ENCODE data around the gene NTNG2. TPM values are rescaled to one million over a fixed set of nuclear protein-coding genes. Genes with fewer than 3 reads are reported as not detected.

Gene NTNG2
- total RNA-seq, 1 experiment from 2014 or later = 6.0 TPM

DNA sequence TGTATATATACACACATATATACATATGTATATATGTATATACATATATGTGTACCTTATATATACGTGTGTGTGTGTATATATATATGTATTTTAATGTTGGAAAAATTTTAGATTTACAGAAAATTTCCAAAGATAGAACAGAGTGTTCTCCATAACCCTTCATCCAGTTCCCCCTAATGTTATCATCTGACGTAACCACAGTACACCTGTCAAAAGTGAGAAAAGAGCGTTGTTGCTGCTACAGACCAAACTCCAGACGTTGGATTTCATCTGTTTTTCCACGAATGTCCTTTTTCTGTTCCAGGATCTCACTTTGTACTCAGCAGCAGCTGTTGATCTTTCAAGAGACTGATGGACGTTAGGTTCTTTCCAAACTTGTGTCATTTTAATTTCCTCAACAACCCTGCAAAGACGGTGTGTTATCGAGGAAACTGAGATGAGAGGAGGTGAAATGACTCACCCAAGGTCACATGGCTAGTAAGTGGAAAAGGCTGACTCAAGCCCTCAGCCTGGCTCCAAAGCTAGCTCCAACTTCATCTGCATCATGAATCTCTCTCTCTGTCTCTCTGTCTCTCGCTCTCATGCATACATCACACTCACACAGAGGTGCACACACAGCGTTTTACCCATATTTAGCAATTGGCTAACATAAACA lies 17.0 kb upstream of the NTNG2 start:
- Histone ChIP-seq H3F3A (ENCODE audit: low read length, unreplicated experiment) (no peaks in the 10 kb centered on the region), H3K9me3 (ENCODE audit: low read length) (no peaks in the 10 kb centered on the region), H4K20me1 (ENCODE audit: low read length) (no peaks in the 10 kb centered on the region), H3K36me3 (ENCODE audit: low read depth, low read length) (no peaks in the 10 kb centered on the region), H3K79me2 (ENCODE audit: low read length) (no peaks in the 10 kb centered on the region), H3K27ac (ENCODE audit: low read length) (no peak overlapping the region), H3K4me1 (ENCODE audit: insufficient read depth, low read length) (peaks cover 7% of the 10 kb centered on the region), H3K4me3 (ENCODE audit: low read length) (no peak overlapping the region), H3K27me3 (ENCODE audit: low read length) (no peaks in the 10 kb centered on the region), H3K4me2 (ENCODE audit: low read length) (no peak overlapping the region), H3K9ac (ENCODE audit: low read length) (no peak overlapping the region), H2AFZ (ENCODE audit: low read length) (no peak overlapping the region), H3K9me2 (replicated peaks; ENCODE audit: low read length) (no peaks in the 10 kb centered on the region)
- intact Hi-C loops (cut with micrococcal nuclease) = no loop called here
- TF ChIP-seq EZH2 (IDR thresholded peaks at IDR 0.05; ENCODE audit: low read length, unreplicated experiment) (no peak), EZH2phosphoT487 (IDR thresholded peaks at IDR 0.05; ENCODE audit: borderline replicate concordance, low read length) (no peak)
- TF ChIP-seq, protein P1, sequence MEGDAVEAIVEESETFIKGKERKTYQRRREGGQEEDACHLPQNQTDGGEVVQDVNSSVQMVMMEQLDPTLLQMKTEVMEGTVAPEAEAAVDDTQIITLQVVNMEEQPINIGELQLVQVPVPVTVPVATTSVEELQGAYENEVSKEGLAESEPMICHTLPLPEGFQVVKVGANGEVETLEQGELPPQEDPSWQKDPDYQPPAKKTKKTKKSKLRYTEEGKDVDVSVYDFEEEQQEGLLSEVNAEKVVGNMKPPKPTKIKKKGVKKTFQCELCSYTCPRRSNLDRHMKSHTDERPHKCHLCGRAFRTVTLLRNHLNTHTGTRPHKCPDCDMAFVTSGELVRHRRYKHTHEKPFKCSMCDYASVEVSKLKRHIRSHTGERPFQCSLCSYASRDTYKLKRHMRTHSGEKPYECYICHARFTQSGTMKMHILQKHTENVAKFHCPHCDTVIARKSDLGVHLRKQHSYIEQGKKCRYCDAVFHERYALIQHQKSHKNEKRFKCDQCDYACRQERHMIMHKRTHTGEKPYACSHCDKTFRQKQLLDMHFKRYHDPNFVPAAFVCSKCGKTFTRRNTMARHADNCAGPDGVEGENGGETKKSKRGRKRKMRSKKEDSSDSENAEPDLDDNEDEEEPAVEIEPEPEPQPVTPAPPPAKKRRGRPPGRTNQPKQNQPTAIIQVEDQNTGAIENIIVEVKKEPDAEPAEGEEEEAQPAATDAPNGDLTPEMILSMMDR (conservative IDR thresholded peaks at IDR 0.05; ENCODE audit: low read depth, low read length) = no peak
- DNase-seq = peak; percentile 37
- POLR2A ChIA-PET (ENCODE audit: unreplicated experiment) = no interaction called here
- ATAC-seq = no peak
- CTCF ChIA-PET = interaction anchor here (0.6 kb wide), 1 partner anchor 25 kb away, joined by 3 read pairs; no protein-coding TSS in a partner anchor
- no TSS peak for BruUV-seq (replicated peaks)

DNA sequence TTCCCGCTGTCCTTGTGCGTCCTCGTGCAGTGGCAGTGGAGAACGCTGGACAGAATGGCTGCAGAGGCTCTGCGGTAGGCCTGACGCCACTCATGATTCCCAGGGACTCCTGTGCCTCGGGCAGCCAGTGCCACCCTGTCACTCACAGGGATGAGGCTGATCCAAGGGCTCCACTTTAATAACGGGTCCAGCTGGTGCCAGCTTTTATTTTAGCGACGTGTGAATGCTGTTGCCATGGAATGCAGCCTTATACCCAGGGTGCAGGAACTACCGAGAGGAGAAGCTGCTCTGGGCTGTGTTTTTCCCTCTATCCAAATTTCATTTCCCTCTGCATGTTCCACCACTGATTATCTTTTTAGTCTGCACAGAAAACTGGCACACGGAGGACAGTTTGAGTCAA lies 15.8 kb upstream of the NTNG2 start:
- Histone ChIP-seq H3K27me3 (ENCODE audit: low read length) (no peaks in the 10 kb centered on the region), H3K9me3 (ENCODE audit: low read length) (no peaks in the 10 kb centered on the region), H4K20me1 (ENCODE audit: low read length) (no peaks in the 10 kb centered on the region), H3K4me3 (ENCODE audit: low read length) (no peak overlapping the region), H2AFZ (ENCODE audit: low read length) (no peak overlapping the region), H3K27ac (ENCODE audit: low read length) (no peak overlapping the region), H3F3A (ENCODE audit: low read length, unreplicated experiment) (no peaks in the 10 kb centered on the region), H3K9me2 (replicated peaks; ENCODE audit: low read length) (no peaks in the 10 kb centered on the region), H3K79me2 (ENCODE audit: low read length) (no peaks in the 10 kb centered on the region), H3K36me3 (ENCODE audit: low read depth, low read length) (no peaks in the 10 kb centered on the region), H3K4me2 (ENCODE audit: low read length) (no peak overlapping the region), H3K9ac (ENCODE audit: low read length) (no peak overlapping the region), H3K4me1 (ENCODE audit: insufficient read depth, low read length) (peaks cover 7% of the 10 kb centered on the region)
- TF ChIP-seq EZH2 (IDR thresholded peaks at IDR 0.05; ENCODE audit: low read length, unreplicated experiment) (no peak), EZH2phosphoT487 (IDR thresholded peaks at IDR 0.05; ENCODE audit: borderline replicate concordance, low read length) (no peak)
- TF ChIP-seq, protein P1 (conservative IDR thresholded peaks at IDR 0.05; ENCODE audit: low read depth, low read length) = no peak
- ChIA-PET CTCF (no interaction called here), POLR2A (ENCODE audit: unreplicated experiment) (no interaction called here)
- BruUV-seq (replicated peaks) = no TSS peak
- no peak for ATAC-seq
- intact Hi-C loops (cut with micrococcal nuclease) = no loop called here
- no peak for DNase-seq

DNA sequence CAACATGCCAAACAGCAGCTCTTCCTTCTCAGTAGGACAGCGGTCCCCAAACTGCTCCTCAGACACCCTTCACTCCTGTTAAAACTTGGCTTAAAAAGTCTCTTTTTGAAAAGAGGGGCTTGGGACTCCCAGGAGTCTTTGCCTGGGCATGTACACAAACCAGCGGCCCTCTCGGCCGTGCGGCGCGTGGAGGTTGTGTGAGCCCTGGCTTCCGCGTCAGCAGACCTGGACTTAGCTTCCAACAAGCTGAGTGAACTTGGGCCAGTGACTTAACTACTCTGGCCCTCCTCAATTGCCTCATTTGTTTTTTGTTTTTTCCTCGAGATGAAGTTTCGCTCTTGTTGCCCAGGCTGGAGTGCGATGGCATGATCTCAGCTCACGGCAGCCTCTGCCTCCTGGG lies 15.3 kb upstream of the NTNG2 start:
- Histone ChIP-seq H3K9ac (ENCODE audit: low read length) (no peak overlapping the region), H3K36me3 (ENCODE audit: low read depth, low read length) (no peaks in the 10 kb centered on the region), H3K27ac (ENCODE audit: low read length) (no peak overlapping the region), H4K20me1 (ENCODE audit: low read length) (no peaks in the 10 kb centered on the region), H3K4me3 (ENCODE audit: low read length) (no peak overlapping the region), H3K79me2 (ENCODE audit: low read length) (no peaks in the 10 kb centered on the region), H3F3A (ENCODE audit: low read length, unreplicated experiment) (no peaks in the 10 kb centered on the region), H3K4me2 (ENCODE audit: low read length) (no peak overlapping the region), H3K9me3 (ENCODE audit: low read length) (no peaks in the 10 kb centered on the region), H3K4me1 (ENCODE audit: insufficient read depth, low read length) (peaks cover 7% of the 10 kb centered on the region), H3K27me3 (ENCODE audit: low read length) (no peaks in the 10 kb centered on the region), H2AFZ (ENCODE audit: low read length) (no peak overlapping the region), H3K9me2 (replicated peaks; ENCODE audit: low read length) (no peaks in the 10 kb centered on the region)
- no peak for TF ChIP-seq EZH2 (IDR thresholded peaks at IDR 0.05; ENCODE audit: low read length, unreplicated experiment)
- TF ChIP-seq EZH2phosphoT487 (IDR thresholded peaks at IDR 0.05; ENCODE audit: borderline replicate concordance, low read length) = no peak
- TF ChIP-seq, protein P1 (conservative IDR thresholded peaks at IDR 0.05; ENCODE audit: low read depth, low read length) = no peak
- BruUV-seq (replicated peaks) = no TSS peak
- intact Hi-C loops (cut with micrococcal nuclease) = no loop called here
- CTCF ChIA-PET = no interaction called here
- ATAC-seq (no peak), DNase-seq (no peak)
- POLR2A ChIA-PET (ENCODE audit: unreplicated experiment) = no interaction called here
